ENCODE data around the gene SCAP. TPM values are rescaled to one million over a fixed set of nuclear protein-coding genes. Genes with fewer than 3 reads are reported as not detected.

Gene SCAP
- total RNA-seq, 1 experiment from 2014 or later, result 115 TPM

- Mint-ChIP-seq H3K27ac (no peak overlapping the region), H3K36me3 (peaks cover 40% of the 10 kb centered on the region), H3K9me3 (0 out of 2 replicates have a peak, but pooled peaks cover 4% of the 10 kb centered on the region), H3K4me3 (no peak overlapping the region), H3K27me3 (ENCODE audit: low read depth) (no peaks in the 10 kb centered on the region), H3K4me1 (peaks cover 4% of the 10 kb centered on the region)
- DNase-seq (ENCODE audit: low spot score) (no peak), ATAC-seq (no peak)
- ChIA-PET POLR2A (no interaction called here), CTCF (interaction anchor here (1.0 to 5.6 kb wide), 2 partner anchors 8 to 9 kb away, joined by 3 to 49 read pairs; no protein-coding TSS in a partner anchor)
- TF ChIP-seq GTF2I (CRISPR knock-in tag; conservative IDR thresholded peaks at IDR 0.05) (no peak), EMX1 (CRISPR knock-in tag; IDR thresholded peaks at IDR 0.05) (no peak), ZNF396 (CRISPR knock-in tag; IDR thresholded peaks at IDR 0.05; ENCODE audit: borderline replicate concordance) (no peak), ZNF219 (CRISPR knock-in tag; IDR thresholded peaks at IDR 0.05; ENCODE audit: borderline replicate concordance) (no peak), NFE2L1 (CRISPR knock-in tag; IDR thresholded peaks at IDR 0.05) (no peak), SMAD4 (CRISPR knock-in tag; IDR thresholded peaks at IDR 0.05) (no peak), ZNF671 (CRISPR knock-in tag; IDR thresholded peaks at IDR 0.05) (no peak), ESRRA (CRISPR knock-in tag; IDR thresholded peaks at IDR 0.05; ENCODE audit: borderline replicate concordance) (no peak)
These were observed 62.0 kb downstream of the SCAP start for GRCh38 chr3:47413751-47414150.

GRCh38 chr3:47412842-47413520 lies 62.8 kb downstream of the SCAP start:
- POLR2A ChIA-PET, result interaction anchor here (1.0 kb wide), 1 partner anchor 32 kb away, joined by 3 read pairs; the partner anchor contains the start of gene PTPN23
- Mint-ChIP-seq H3K27ac (no peak overlapping the region), H3K9me3 (0 out of 2 replicates have a peak, but pooled peaks cover 4% of the 10 kb centered on the region), H3K27me3 (ENCODE audit: low read depth) (no peaks in the 10 kb centered on the region), H3K4me1 (peaks cover 4% of the 10 kb centered on the region), H3K4me3 (no peak overlapping the region), H3K36me3 (peaks cover 42% of the 10 kb centered on the region)
- TF ChIP-seq MAX (CRISPR knock-in tag; IDR thresholded peaks at IDR 0.05) (no peak), ZNF317 (CRISPR knock-in tag; IDR thresholded peaks at IDR 0.05; ENCODE audit: borderline replicate concordance, low read depth) (no peak), SMAD3 (CRISPR knock-in tag; IDR thresholded peaks at IDR 0.05; ENCODE audit: borderline replicate concordance) (no peak), ZNF263 (CRISPR knock-in tag; IDR thresholded peaks at IDR 0.05; ENCODE audit: low read depth) (no peak), ZNF138 (CRISPR knock-in tag; conservative IDR thresholded peaks at IDR 0.05) (no peak), HMGA2 (CRISPR knock-in tag; IDR thresholded peaks at IDR 0.05) (no peak), PRRX2 (CRISPR knock-in tag; IDR thresholded peaks at IDR 0.05) (no peak), ZBTB43 (CRISPR knock-in tag; IDR thresholded peaks at IDR 0.05) (no peak), GRHL2 (CRISPR knock-in tag; IDR thresholded peaks at IDR 0.05; ENCODE audit: insufficient replicate concordance, severe bottlenecking) (no peak), CDX4 (CRISPR knock-in tag; IDR thresholded peaks at IDR 0.05; ENCODE audit: borderline replicate concordance) (no peak)
- ATAC-seq (no peak), DNase-seq (ENCODE audit: low spot score) (no peak)
- CTCF ChIA-PET, result interaction anchor here (0.8 to 5.6 kb wide), 3 partner anchors 8 to 27 kb away, joined by 3 to 49 read pairs (median 3); no protein-coding TSS in a partner anchor

GRCh38 chr3:47412453-47412756 lies 63.3 kb downstream of the SCAP start:
- POLR2A ChIA-PET, result interaction anchor here (1.0 kb wide), 1 partner anchor 32 kb away, joined by 3 read pairs; the partner anchor contains the start of gene PTPN23
- DNase-seq (ENCODE audit: low spot score) (no peak), ATAC-seq (no peak)
- Mint-ChIP-seq H3K27me3 (ENCODE audit: low read depth) (no peaks in the 10 kb centered on the region), H3K4me1 (peaks cover 4% of the 10 kb centered on the region), H3K27ac (no peak overlapping the region), H3K36me3 (peaks cover 46% of the 10 kb centered on the region), H3K4me3 (no peak overlapping the region), H3K9me3 (0 out of 2 replicates have a peak, but pooled peaks cover 4% of the 10 kb centered on the region)
- CTCF ChIA-PET, result interaction anchor here (0.8 to 5.6 kb wide), 2 partner anchors 9 to 28 kb away, joined by 3 to 49 read pairs; no protein-coding TSS in a partner anchor
- TF ChIP-seq GRHL2 (CRISPR knock-in tag; IDR thresholded peaks at IDR 0.05; ENCODE audit: insufficient replicate concordance, severe bottlenecking), result no peak
- TF ChIP-seq MYBL2 (CRISPR knock-in tag; IDR thresholded peaks at IDR 0.05), result no peak
- TF ChIP-seq CREM (CRISPR knock-in tag; IDR thresholded peaks at IDR 0.05), result no peak
- no peak for TF ChIP-seq ZBTB43 (CRISPR knock-in tag; IDR thresholded peaks at IDR 0.05)
